Uterus (tissue), 4 donors: ENCODE results near the gene DYNC2H1. TPM values are rescaled to one million over a fixed set of nuclear protein-coding genes. Genes with fewer than 3 reads are reported as not detected.

Experiments used
- DNase-seq, 2 donors: peaks; one replicate each; pipeline ENCODE4 v3.0.0-alpha.2; 2019 to 2020
- H3K27ac ChIP-seq, 2 donors: fragments of 200-600 bp; sonication (generic); 1 replicate in 1 of 2; 2 replicates in 1 of 2; pipeline ENCODE4 v1.5.1; 2016 to 2018
- H3K27me3 ChIP-seq, 2 donors: fragments of 200-600 bp; sonication (generic); one replicate each; pipeline ENCODE4 v1.5.1; 2018 to 2019; ENCODE audit warnings: control low read depth in 1 of 2
- H3K36me3 ChIP-seq, 2 donors: fragments of 200-600 bp; sonication (generic); one replicate each; pipeline ENCODE4 v1.5.1; 2019; ENCODE audit warnings: control low read depth in 1 of 2
- H3K4me1 ChIP-seq, 2 donors: fragments of 200-600 bp; sonication (generic); one replicate each; pipeline ENCODE4 v1.5.1; 2018 to 2019; ENCODE audit warnings: control low read depth in 1 of 2
- H3K4me3 ChIP-seq, 2 donors: fragments of 200-600 bp; sonication (generic); 1 replicate in 1 of 2; 2 replicates in 1 of 2; pipeline ENCODE4 v1.5.1; 2018 to 2019; ENCODE audit warnings: mild to moderate bottlenecking in 1 of 2
- H3K9me3 ChIP-seq, 2 donors: fragments of 200-600 bp; sonication (generic); one replicate each; pipeline ENCODE4 v1.5.1; 2019; ENCODE audit warnings: control low read depth in 1 of 2
- CTCF ChIP-seq, 4 experiments: fragments of 200-600 bp in 2 of 4; fragments of 450-650 bp in 2 of 4; sonication (generic) in 2 of 4; IDR thresholded peaks; one replicate each; pipeline ENCODE4 v1.5.1; 2016 to 2019; ENCODE audit warnings: antibody characterized with exemption in 4 of 4, mild to moderate bottlenecking in 2 of 4, moderate library complexity in 1 of 4
- POLR2A ChIP-seq, 2 donors: fragments of 450-650 bp; IDR thresholded peaks; one replicate each; pipeline ENCODE4 v1.6.1; 2016; ENCODE audit warnings: antibody characterized with exemption in 2 of 2, mild to moderate bottlenecking in 1 of 2, moderate library complexity in 1 of 2
- intact Hi-C: fragments of 100-400 bp; cut with DNase I; formaldehyde crosslinking; loops from one replicate; pipeline ENCODE4 v1.15.1; 2023; ENCODE audit warnings: low total_unique reads
- total RNA-seq, 4 donors: library from RNA; depleted of rRNA in 3 of 4; stranded (reverse); fragments of >200 nt in 3 of 4; gene quantifications; one replicate each; pipeline versions ENCODE4 v1.1.0 to v1.2.4, GENCODE V29; 2014 to 2023
- donor health status: DM: yes; HTN: yes; CAD: no.

DYNC2H1 gene
- total RNA-seq, 4 donors from 2014 or later = 24.8 to 96.1 (median 53.5) TPM

- H3K4me1 ChIP-seq = no peaks in the 10 kb centered on the region
- no peaks in the 10 kb centered on the region for H3K27me3 ChIP-seq
- intact Hi-C loops = no loop called here
- DNase-seq = no peak
- H3K4me3 ChIP-seq = no peak overlapping the region
- H3K36me3 ChIP-seq = peaks cover 0 to 3% of the 10 kb centered on the region in 2 donors
- no peaks in the 10 kb centered on the region for H3K9me3 ChIP-seq
- TF ChIP-seq CTCF (IDR thresholded peaks at IDR 0.05) (no peak), POLR2A (IDR thresholded peaks at IDR 0.05) (no peak)
- H3K27ac ChIP-seq = no peak overlapping the region
These were observed 163.7 kb downstream of the DYNC2H1 start for GRCh38 chr11:103272876-103273275.

- no peak for TF ChIP-seq POLR2A (IDR thresholded peaks at IDR 0.05)
These were observed 164.8 kb downstream of the DYNC2H1 start for GRCh38 chr11:103274025-103274424.

GRCh38 chr11:103279821-103280220 lies 170.6 kb downstream of the DYNC2H1 start:
- H3K4me1 ChIP-seq = no peaks in the 10 kb centered on the region
- intact Hi-C loops = no loop called here

More at GRCh38 chr11:103274025-103274424, 164.8 kb downstream of the DYNC2H1 start:
- DNase-seq = no peak
- Histone ChIP-seq H3K36me3 (peaks cover 0 to 3% of the 10 kb centered on the region in 2 donors), H3K27me3 (no peaks in the 10 kb centered on the region), H3K9me3 (no peaks in the 10 kb centered on the region), H3K27ac (no peak overlapping the region), H3K4me3 (no peak overlapping the region), H3K4me1 (no peaks in the 10 kb centered on the region)
- intact Hi-C loops = no loop called here

GRCh38 chr11:103281301-103281700 lies 172.1 kb downstream of the DYNC2H1 start:
- Histone ChIP-seq H3K36me3 (peaks cover 0 to 3% of the 10 kb centered on the region in 2 donors), H3K9me3 (no peaks in the 10 kb centered on the region), H3K27me3 (no peaks in the 10 kb centered on the region), H3K4me3 (no peak overlapping the region), H3K27ac (no peak overlapping the region), H3K4me1 (no peaks in the 10 kb centered on the region)
- intact Hi-C loops = no loop called here
- no peak for DNase-seq
- TF ChIP-seq CTCF (IDR thresholded peaks at IDR 0.05) (no peak), POLR2A (IDR thresholded peaks at IDR 0.05) (no peak)

More at GRCh38 chr11:103279821-103280220, 170.6 kb downstream of the DYNC2H1 start:
- TF ChIP-seq CTCF (IDR thresholded peaks at IDR 0.05) (no peak), POLR2A (IDR thresholded peaks at IDR 0.05) (no peak)
- H3K27ac ChIP-seq = no peak overlapping the region
- no peaks in the 10 kb centered on the region for H3K9me3 ChIP-seq
- H3K4me3 ChIP-seq = no peak overlapping the region
- DNase-seq = no peak
- H3K36me3 ChIP-seq = peaks cover 0 to 3% of the 10 kb centered on the region in 2 donors
- H3K27me3 ChIP-seq = no peaks in the 10 kb centered on the region

- Histone ChIP-seq H3K36me3 (no peaks in the 10 kb centered on the region), H3K27me3 (no peaks in the 10 kb centered on the region), H3K9me3 (no peaks in the 10 kb centered on the region), H3K4me1 (no peaks in the 10 kb centered on the region), H3K4me3 (no peak overlapping the region), H3K27ac (no peak overlapping the region)
- no peak for TF ChIP-seq POLR2A (IDR thresholded peaks at IDR 0.05)
- no peak for TF ChIP-seq CTCF (IDR thresholded peaks at IDR 0.05)
- intact Hi-C loops = no loop called here
- no peak for DNase-seq
These were observed 175.0 kb downstream of the DYNC2H1 start for GRCh38 chr11:103284260-103284659.

- Histone ChIP-seq H3K27ac (no peak overlapping the region), H3K27me3 (no peaks in the 10 kb centered on the region), H3K4me3 (no peak overlapping the region), H3K36me3 (no peaks in the 10 kb centered on the region), H3K9me3 (peaks cover 0 to 26% of the 10 kb centered on the region in 2 donors), H3K4me1 (no peaks in the 10 kb centered on the region)
- intact Hi-C loops = no loop called here
- DNase-seq = no peak
- TF ChIP-seq CTCF (IDR thresholded peaks at IDR 0.05) (no peak), POLR2A (IDR thresholded peaks at IDR 0.05) (no peak)
These were observed 185.3 kb downstream of the DYNC2H1 start for GRCh38 chr11:103294516-103294915.
